Stimulated activated CD4-positive, alpha-beta T cell treated with anti-CD3 and anti-CD28 coated beads, Interleukin-2, amount 100 ng/mL, for 4 hours (primary cell): ENCODE data around the gene C6orf136.

Experiments
- DNase-seq: peaks from one replicate; pipeline ENCODE4 v3.0.0-alpha.2; 2020; ENCODE audit warnings: low read depth

C6orf136 gene

GRCh38 chr6:30615958-30616810 lies 30.7 kb upstream of the C6orf136 start:
- DNase-seq: no peak

DNA sequence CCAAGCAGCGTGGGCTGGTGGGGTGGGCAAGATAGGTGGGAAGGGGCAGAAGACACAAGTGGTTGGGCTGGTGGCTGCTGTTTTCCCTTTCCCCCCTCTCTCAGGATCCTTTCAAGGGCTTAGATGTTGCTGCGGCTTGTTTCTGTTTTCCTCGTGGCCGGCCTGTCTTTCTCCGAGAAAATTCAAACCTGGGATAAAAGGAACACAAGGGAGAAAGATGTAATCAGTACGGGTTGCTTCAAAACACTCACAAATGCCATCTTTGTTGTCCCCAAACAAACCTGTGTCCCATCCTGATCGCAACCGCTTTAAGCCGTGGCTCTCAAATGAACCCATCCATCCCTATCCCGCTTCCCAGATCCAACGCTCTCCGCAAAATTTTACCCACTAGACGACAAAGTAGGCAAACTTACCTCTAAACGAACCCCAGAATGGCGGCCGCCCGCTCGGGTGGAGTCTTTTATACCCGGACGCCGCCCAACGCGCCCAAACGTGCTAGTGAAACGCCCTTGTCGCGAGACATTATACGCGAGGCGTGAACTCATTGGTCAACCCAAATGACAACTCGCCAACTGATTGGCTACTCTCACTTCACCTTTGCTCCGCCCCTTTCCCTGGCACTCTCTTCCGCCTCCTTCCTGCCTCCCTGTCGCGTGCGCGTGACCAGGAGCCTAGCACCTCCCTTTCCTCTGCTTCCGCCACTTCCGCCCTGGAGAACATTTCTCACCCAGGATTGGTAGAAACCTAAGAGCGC lies 29.9 kb upstream of the C6orf136 start, which contains the start of gene PPP1R10:
TSS of gene PPP1R10 (minus strand) at position 433 of the 754 bp plus-strand sequence. CDS start 7,299 bp downstream, outside the sequence.
- DNase-seq: peak; percentile 99

DNA sequence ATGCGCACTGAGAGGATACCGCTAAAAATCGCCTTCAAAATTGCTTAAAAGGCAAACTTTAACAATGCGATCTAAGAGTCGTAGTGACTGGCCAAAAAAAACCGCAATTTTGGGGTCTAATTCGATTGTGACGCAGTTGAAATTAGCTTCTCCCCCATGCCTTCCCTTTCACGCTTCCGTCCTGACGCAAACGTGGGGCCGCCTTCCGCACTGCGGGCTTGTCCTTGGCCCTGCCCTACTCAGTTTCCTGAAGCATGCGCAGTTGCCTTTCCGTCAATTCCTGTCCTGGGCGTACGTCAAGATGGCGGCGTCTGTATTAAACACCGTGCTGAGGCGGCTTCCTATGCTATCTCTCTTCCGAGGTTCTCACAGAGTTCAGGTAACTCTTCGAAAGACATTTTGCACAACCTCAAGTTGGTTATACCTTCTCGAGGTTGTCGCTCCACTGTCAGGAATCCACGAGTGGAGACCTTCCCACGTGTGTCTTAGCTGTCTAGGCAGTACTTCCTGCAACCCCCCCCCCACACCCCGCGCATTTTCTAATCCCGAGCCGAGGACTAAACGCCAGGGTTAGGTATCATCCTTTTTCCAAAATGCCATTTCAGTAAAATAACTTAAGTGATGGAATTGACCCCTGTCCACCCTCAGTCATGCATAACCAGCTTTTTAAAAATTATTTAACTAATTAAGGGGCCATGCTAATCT lies 29.2 kb upstream of the C6orf136 start, which contains the start of gene MRPS18B:
TSS of gene MRPS18B (plus strand) at position 276 of the 705 bp plus-strand sequence. CDS start at position 302, 26 bp downstream.
- peak; percentile 98 for DNase-seq

GRCh38 chr6:30618270-30618797 lies 28.6 kb upstream of the C6orf136 start:
- DNase-seq: no peak

DNA sequence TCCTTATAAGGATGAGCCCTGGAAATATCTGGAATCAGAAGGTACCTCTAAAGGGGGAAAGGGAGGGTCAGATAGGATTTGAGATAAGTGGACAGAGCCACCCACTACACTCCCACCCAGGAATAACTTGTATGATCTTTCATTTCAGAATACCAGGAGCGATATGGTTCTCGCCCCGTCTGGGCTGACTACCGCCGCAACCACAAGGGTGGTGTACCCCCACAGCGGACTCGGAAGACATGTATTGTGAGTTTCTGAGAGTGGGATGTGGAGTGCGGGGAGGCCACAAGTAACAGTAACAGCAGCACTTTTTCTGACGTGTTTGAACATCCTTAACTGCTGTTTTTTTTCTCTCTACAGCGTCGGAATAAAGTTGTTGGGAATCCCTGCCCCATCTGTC lies 27.4 kb upstream of the C6orf136 start:
- DNase-seq: no peak

DNA sequence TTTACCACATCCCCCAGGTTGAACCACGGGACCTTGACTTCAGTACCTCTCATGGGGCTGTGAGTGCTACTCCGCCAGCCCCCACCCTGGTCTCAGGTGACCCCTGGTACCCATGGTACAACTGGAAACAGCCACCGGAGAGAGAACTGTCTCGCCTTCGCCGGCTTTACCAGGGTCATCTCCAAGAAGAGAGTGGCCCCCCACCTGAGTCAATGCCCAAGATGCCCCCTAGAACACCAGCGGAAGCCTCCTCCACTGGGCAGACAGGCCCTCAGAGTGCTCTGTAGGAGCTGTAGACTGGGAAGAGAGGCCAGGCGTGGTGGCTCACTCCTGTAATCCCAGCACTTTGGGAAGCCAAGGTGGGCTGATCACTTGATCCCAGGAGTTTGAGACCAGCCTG lies 21.4 kb upstream of the C6orf136 start:
- DNase-seq: no peak

DNA sequence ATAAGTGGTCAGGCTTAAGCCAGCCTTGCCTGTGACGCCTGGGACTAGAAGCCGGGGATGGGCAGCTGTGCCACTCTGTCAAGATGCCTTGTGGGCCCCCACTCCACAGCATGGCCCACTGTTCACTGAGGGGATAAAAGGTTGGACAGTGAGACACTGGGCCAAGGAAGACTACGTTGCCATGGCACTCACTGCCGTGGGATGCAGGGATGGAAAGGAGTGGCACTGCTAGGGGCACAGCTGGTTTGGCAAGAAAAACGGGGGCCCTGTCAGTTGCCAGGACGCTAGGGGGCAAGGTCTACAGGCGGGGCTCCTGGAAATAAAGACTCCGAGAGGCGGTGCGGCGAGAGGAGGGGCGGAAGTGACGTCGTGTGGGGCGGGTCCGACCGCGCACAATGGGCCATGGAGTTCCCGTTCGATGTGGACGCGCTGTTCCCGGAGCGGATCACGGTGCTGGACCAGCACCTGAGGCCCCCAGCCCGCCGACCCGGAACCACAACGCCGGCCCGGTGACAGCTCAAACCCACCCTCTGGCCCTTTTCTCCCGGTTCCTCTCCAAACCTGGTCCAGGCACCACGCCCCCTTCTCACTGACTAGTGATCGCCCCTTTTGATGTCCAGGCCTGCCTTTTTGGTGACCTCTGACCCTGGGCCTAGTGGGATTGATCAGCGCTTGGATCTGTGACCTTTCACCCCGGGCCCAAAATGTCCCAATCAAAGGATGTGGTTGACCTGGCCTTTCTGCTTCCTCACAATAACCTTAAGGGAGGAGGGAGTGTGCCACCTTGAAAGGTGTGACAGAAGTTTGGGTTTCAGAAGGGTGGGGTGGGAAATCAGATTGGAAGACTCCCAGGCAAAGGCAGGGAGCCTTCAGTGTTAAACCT lies 20.2 kb upstream of the C6orf136 start, which contains the start of gene ATAT1:
TSS of gene ATAT1 (plus strand) at position 391 of the 883 bp plus-strand sequence.
- DNase-seq: peak; percentile 81

GRCh38 chr6:30635834-30636233 lies 11.1 kb upstream of the C6orf136 start:
- no peak for DNase-seq

DNA sequence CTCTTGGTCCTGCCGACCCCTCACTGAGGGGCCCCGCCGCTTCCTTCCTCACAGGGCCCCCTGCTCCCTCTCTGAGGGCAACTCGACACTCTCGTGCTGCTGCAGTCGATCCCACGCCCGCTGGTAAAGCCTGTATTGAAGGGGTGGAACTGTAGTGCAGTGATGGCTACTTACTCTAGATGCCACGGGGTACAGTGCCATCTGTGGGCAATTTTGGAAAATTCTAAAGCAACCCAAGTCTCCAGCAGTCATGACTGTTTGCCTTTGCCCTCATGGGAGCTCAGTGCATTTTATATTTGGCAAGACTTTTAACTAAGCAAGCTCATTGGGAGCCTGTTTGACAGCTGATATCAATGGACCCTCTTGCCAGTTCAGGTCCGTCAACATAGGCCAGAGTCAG lies 6.5 kb upstream of the C6orf136 start:
- DNase-seq: no peak

DNA sequence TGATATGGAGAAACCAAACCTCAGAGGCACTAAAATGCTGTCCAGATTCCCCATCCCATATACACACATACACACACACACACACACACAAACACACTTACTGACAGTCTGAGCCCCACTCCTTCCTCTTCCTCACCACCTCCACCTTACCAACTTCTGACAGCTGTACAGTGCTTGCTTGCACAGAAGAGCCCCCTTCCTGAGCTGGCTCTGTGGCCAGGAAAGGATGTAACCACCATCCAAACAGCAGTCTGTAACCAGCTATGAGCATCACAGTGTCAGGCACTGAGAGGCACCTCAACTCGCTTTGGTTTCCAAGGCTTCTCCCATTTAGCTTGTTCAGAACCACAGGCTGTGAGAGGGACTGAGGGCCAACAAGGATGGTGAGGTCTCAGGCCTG lies 5.9 kb upstream of the C6orf136 start:
- no peak for DNase-seq

DNA sequence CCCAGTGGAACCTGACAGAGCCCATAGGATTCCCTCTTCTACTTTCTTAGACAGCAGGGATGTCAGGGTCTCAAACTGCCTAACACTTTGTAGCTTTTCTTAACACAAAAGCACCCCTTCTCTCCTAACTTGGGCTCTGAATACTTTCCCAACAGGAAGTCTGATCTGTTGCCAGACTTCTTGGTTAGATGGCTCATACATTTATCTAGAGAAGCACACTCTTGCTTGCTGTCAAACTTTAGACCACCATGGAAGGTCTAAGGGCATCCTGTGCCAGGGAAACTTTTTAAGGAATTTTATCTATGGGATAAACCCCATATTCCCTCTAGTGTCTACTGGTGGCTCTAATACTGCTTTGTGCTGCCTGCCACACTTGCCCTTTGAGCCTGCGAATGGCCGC lies 3.3 kb upstream of the C6orf136 start:
- DNase-seq: no peak

GRCh38 chr6:30644769-30645168 lies 2.2 kb upstream of the C6orf136 start:
- DNase-seq: no peak

DNA sequence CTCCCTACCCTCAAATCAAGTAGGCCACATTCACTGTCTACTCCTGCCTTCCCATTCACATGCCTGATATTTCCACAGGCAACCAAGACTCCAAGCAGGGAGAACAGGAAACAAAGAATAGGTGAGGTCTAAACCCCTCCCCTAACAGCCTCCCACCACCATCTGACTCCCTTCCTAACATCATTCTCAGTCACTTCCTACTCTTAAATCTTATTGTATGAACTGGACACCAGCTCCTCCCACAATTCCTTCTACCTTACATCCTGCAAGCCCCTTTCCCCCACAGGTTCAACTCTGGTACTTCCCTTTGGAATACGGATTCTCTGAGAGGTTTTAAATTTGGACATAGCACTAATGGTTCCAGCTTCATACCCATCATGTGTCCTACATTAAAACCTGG lies 944 bp upstream of the C6orf136 start:
- no peak for DNase-seq

- peak; percentile 66 for DNase-seq
Observed at GRCh38 chr6:30647242-30648116, 546 bp downstream of the C6orf136 start.

GRCh38 chr6:30651143-30651542 lies 4.2 kb downstream of the C6orf136 start:
- no peak for DNase-seq

DNA sequence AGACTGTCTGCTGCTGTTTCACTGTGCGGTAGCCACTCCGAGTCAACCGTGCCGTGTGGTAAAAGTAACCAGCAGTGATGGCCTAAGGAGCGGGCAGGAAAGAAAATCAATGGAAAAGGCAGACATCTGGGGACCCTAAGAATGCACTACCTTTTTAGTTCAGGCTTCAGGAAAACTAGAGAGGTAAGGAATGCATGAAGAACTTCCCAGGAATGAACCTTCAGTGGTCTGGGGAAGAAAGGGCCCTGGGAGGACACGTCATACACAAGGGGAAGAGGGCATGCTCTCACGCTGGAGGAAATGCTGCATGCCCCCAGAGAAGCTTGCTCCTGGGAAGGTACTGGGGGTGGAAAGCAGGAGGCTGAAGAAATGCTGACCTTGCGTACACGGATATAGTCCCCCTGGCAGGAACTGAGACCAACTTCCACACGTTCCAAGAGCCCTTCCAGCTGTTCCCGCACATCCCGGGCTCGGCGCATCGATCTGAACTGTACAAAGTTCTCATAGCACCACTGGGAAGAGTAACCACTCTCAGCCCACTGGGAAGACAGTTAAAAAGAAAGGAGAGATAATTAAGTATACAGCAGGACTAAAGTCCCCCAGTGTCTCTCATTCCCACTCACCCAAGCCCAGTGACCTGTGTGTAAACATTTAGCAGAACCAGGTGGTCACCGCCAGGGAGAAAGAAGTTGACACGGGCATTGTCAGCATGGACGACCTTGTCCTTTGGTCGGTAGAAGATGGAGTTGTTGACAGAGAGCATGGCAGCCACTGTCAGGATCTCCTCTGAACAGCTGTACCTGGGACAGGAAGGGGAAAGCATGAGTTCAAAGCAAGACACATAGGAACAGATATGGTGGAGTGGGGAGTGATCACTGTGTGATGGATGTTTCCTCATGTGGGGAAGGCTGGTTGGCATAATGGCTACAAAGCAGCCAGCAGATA lies 8.1 kb downstream of the C6orf136 start:
- DNase-seq: no peak

- DNase-seq: no peak
Observed at GRCh38 chr6:30655743-30656094, 8.8 kb downstream of the C6orf136 start.

GRCh38 chr6:30656513-30656912 lies 9.6 kb downstream of the C6orf136 start:
- DNase-seq: no peak

DNA sequence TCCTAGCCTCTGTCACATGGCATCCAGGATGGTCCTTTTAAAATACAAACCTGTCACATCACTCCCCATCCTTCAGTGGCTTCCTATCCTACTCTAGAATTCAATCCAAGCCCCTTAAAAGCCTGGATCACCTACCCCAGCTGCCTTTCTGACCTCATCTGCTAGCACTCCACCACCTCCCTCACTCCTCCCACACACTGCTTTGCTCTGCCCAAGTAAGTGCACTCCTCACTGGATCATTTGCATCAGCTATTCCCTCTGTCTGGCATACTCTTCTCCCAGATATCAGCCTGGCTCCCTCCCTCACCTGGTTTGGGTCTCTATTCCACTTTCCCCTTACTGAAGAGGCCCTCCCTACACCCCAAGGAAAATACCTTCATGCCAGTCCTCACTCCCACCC lies 10.5 kb downstream of the C6orf136 start:
- DNase-seq: no peak
